Endothelial cell (in vitro differentiated cells): ENCODE measurements around the gene MEG3. TPM values are rescaled to one million over a fixed set of nuclear protein-coding genes. Genes with fewer than 3 reads are reported as not detected.

Experiments
- DNase-seq: peaks from one replicate; pipeline ENCODE4 v3.0.0; 2021; ENCODE audit warnings: low spot score
- H3K27ac Mint-ChIP-seq: one replicate; pipeline ENCODE4 v1.8.0; 2021; ENCODE audit warnings: mixed read lengths, inconsistent platforms; ENCODE audit not compliant: unreplicated experiment
- H3K27me3 Mint-ChIP-seq: one replicate; pipeline ENCODE4 v1.8.0; 2021; ENCODE audit warnings: mild to moderate bottlenecking, moderate library complexity, mixed read lengths, inconsistent platforms; ENCODE audit not compliant: unreplicated experiment
- H3K36me3 Mint-ChIP-seq: one replicate; pipeline ENCODE4 v1.8.0; 2021; ENCODE audit warnings: mild to moderate bottlenecking, low read depth, mixed read lengths, inconsistent platforms; ENCODE audit not compliant: unreplicated experiment
- H3K4me1 Mint-ChIP-seq: one replicate; pipeline ENCODE4 v1.8.0; 2021; ENCODE audit warnings: mild to moderate bottlenecking, mixed read lengths, inconsistent platforms; ENCODE audit not compliant: unreplicated experiment
- H3K4me3 Mint-ChIP-seq: one replicate; pipeline ENCODE4 v1.8.0; 2021; ENCODE audit warnings: mild to moderate bottlenecking, mixed read lengths, inconsistent platforms; ENCODE audit not compliant: unreplicated experiment
- H3K9me3 Mint-ChIP-seq: one replicate; pipeline ENCODE4 v1.8.0; 2021; ENCODE audit warnings: mixed read lengths, inconsistent platforms; ENCODE audit not compliant: unreplicated experiment
- CTCF ChIP-seq: fragments of 200-600 bp; sonication (generic); IDR thresholded peaks from one replicate; pipeline ENCODE4 v1.5.0; 2021; ENCODE audit warnings: antibody characterized with exemption; ENCODE audit not compliant: unreplicated experiment
- total RNA-seq: library from RNA; stranded (reverse); fragmentation: NEBNext Ultra II Directional; extraction: Animal tissue kit (Norgen Biotek cat#: 25700); gene quantifications from one replicate; pipeline ENCODE4 v1.2.1, GENCODE V29; 2021; ENCODE audit not compliant: unreplicated experiment

MEG3 gene
- total RNA-seq, 1 donor from 2014 or later, result not detected

GRCh38 chr14:100782516-100783320 is 43.2 kb upstream of the MEG3 start:
- no peak for DNase-seq
- H3K27ac Mint-ChIP-seq, result no peak overlapping the region
- no peaks in the 10 kb centered on the region for H3K36me3 Mint-ChIP-seq
- no peaks in the 10 kb centered on the region for H3K9me3 Mint-ChIP-seq
- peaks cover 26% of the 10 kb centered on the region for H3K4me1 Mint-ChIP-seq
- H3K4me3 Mint-ChIP-seq, result no peak overlapping the region
- no peak for TF ChIP-seq CTCF
- H3K27me3 Mint-ChIP-seq, result peaks cover 16% of the 10 kb centered on the region

GRCh38 chr14:100783630-100784370 is 42.1 kb upstream of the MEG3 start:
- H3K27ac Mint-ChIP-seq, result no peak overlapping the region
- H3K4me1 Mint-ChIP-seq, result peaks cover 36% of the 10 kb centered on the region
- peaks cover 16% of the 10 kb centered on the region for H3K27me3 Mint-ChIP-seq
- no peaks in the 10 kb centered on the region for H3K9me3 Mint-ChIP-seq
- DNase-seq, result no peak
- no peak for TF ChIP-seq CTCF
- no peak overlapping the region for H3K4me3 Mint-ChIP-seq
- H3K36me3 Mint-ChIP-seq, result no peaks in the 10 kb centered on the region

- peaks cover 16% of the 10 kb centered on the region for H3K27me3 Mint-ChIP-seq
- H3K9me3 Mint-ChIP-seq, result no peaks in the 10 kb centered on the region
- no peaks in the 10 kb centered on the region for H3K36me3 Mint-ChIP-seq
- no peak for TF ChIP-seq CTCF
- no peak overlapping the region for H3K27ac Mint-ChIP-seq
- no peak for DNase-seq
- peaks cover 41% of the 10 kb centered on the region for H3K4me1 Mint-ChIP-seq
- H3K4me3 Mint-ChIP-seq, result no peak overlapping the region
These were observed 41.2 kb upstream of the MEG3 start for GRCh38 chr14:100784523-100785337.

GRCh38 chr14:100785338-100785615 is 40.6 kb upstream of the MEG3 start:
- no peak for TF ChIP-seq CTCF
- Mint-ChIP-seq H3K4me3 (no peak overlapping the region), H3K4me1 (peaks cover 41% of the 10 kb centered on the region), H3K27me3 (peaks cover 13% of the 10 kb centered on the region), H3K9me3 (no peaks in the 10 kb centered on the region), H3K36me3 (no peaks in the 10 kb centered on the region), H3K27ac (no peak overlapping the region)
- no peak for DNase-seq
